ENCODE measurements around the gene POC1B. TPM values are rescaled to one million over a fixed set of nuclear protein-coding genes. Genes with fewer than 3 reads are reported as not detected.

POC1B gene
- total RNA-seq, 3 donors from 2014 or later = 16.0 to 30.4 (median 27.9) TPM

GRCh38 chr12:89497467-89497866 is 28.4 kb downstream of the POC1B start:
- intact Hi-C loops (cut with DNase I; ENCODE audit: low total_unique reads) = loop anchor here (5.0 kb wide), 1 partner anchor 170 kb away; no protein-coding TSS in a partner anchor
- H3K9me3 ChIP-seq = no peaks in the 10 kb centered on the region
- H3K36me3 ChIP-seq = no peaks in the 10 kb centered on the region
- no peak for DNase-seq (ENCODE audit: low spot score in 2 of 2)
- H3K4me3 ChIP-seq = no peak overlapping the region
- no peaks in the 10 kb centered on the region for H3K27me3 ChIP-seq
- no peaks in the 10 kb centered on the region for H3K4me1 ChIP-seq
- TF ChIP-seq POLR2A (IDR thresholded peaks at IDR 0.05) (no peak), CTCF (IDR thresholded peaks at IDR 0.05) (no peak), POLR2AphosphoS5 (IDR thresholded peaks at IDR 0.05) (no peak)
- no peak overlapping the region for H3K27ac ChIP-seq

GRCh38 chr12:89497005-89497404 is 28.8 kb downstream of the POC1B start:
- no peak for DNase-seq (ENCODE audit: low spot score in 2 of 2)
- no peak overlapping the region for H3K27ac ChIP-seq
- H3K4me3 ChIP-seq = no peak overlapping the region
- no peaks in the 10 kb centered on the region for H3K36me3 ChIP-seq
- no peaks in the 10 kb centered on the region for H3K4me1 ChIP-seq
- H3K27me3 ChIP-seq = no peaks in the 10 kb centered on the region
- intact Hi-C loops (cut with DNase I; ENCODE audit: low total_unique reads) = loop anchor here (5.0 kb wide), 1 partner anchor 170 kb away; no protein-coding TSS in a partner anchor
- H3K9me3 ChIP-seq = no peaks in the 10 kb centered on the region
- TF ChIP-seq POLR2AphosphoS5 (IDR thresholded peaks at IDR 0.05) (no peak), CTCF (IDR thresholded peaks at IDR 0.05) (no peak), POLR2A (IDR thresholded peaks at IDR 0.05) (no peak)

- no peak overlapping the region for H3K4me3 ChIP-seq
- no peaks in the 10 kb centered on the region for H3K4me1 ChIP-seq
- intact Hi-C loops (cut with DNase I; ENCODE audit: low total_unique reads) = loop anchor here (5.0 kb wide), 1 partner anchor 167 kb away; no protein-coding TSS in a partner anchor
- H3K9me3 ChIP-seq = no peaks in the 10 kb centered on the region
- no peak overlapping the region for H3K27ac ChIP-seq
- H3K36me3 ChIP-seq = no peaks in the 10 kb centered on the region
- TF ChIP-seq POLR2A (IDR thresholded peaks at IDR 0.05) = no peak
- TF ChIP-seq POLR2AphosphoS5 (IDR thresholded peaks at IDR 0.05) = no peak
- TF ChIP-seq CTCF (IDR thresholded peaks at IDR 0.05) = no peak
- DNase-seq (ENCODE audit: low spot score in 2 of 2) = no peak
- H3K27me3 ChIP-seq = no peaks in the 10 kb centered on the region
Observed at GRCh38 chr12:89494411-89495231, 31.2 kb downstream of the POC1B start.

- H3K27me3 ChIP-seq = no peaks in the 10 kb centered on the region
- DNase-seq (ENCODE audit: low spot score in 2 of 2) = no peak
- H3K27ac ChIP-seq = no peak overlapping the region
- H3K4me1 ChIP-seq = no peaks in the 10 kb centered on the region
- H3K9me3 ChIP-seq = no peaks in the 10 kb centered on the region
- H3K36me3 ChIP-seq = no peaks in the 10 kb centered on the region
- intact Hi-C loops (cut with DNase I; ENCODE audit: low total_unique reads) = no loop called here
- H3K4me3 ChIP-seq = no peak overlapping the region
- TF ChIP-seq POLR2A (IDR thresholded peaks at IDR 0.05) = no peak
- TF ChIP-seq CTCF (IDR thresholded peaks at IDR 0.05) = no peak
Observed at GRCh38 chr12:89493670-89494302, 32.1 kb downstream of the POC1B start.

GRCh38 chr12:89492883-89493282 is 33.0 kb downstream of the POC1B start:
- H3K4me1 ChIP-seq = no peaks in the 10 kb centered on the region
- no peak overlapping the region for H3K27ac ChIP-seq
- no peak for DNase-seq (ENCODE audit: low spot score in 2 of 2)
- H3K4me3 ChIP-seq = no peak overlapping the region
- TF ChIP-seq POLR2A (IDR thresholded peaks at IDR 0.05) (no peak), CTCF (IDR thresholded peaks at IDR 0.05) (no peak), POLR2AphosphoS5 (IDR thresholded peaks at IDR 0.05) (no peak)
- no peaks in the 10 kb centered on the region for H3K9me3 ChIP-seq
- no peaks in the 10 kb centered on the region for H3K27me3 ChIP-seq
- intact Hi-C loops (cut with DNase I; ENCODE audit: low total_unique reads) = no loop called here
- H3K36me3 ChIP-seq = no peaks in the 10 kb centered on the region
